Measurements from ENCODE around the gene IREB2. TPM values are rescaled to one million over a fixed set of nuclear protein-coding genes. Genes with fewer than 3 reads are reported as not detected.

IREB2 gene
- total RNA-seq, 2 donors from 2014 or later, result 16.5 to 35.6 TPM

DNA sequence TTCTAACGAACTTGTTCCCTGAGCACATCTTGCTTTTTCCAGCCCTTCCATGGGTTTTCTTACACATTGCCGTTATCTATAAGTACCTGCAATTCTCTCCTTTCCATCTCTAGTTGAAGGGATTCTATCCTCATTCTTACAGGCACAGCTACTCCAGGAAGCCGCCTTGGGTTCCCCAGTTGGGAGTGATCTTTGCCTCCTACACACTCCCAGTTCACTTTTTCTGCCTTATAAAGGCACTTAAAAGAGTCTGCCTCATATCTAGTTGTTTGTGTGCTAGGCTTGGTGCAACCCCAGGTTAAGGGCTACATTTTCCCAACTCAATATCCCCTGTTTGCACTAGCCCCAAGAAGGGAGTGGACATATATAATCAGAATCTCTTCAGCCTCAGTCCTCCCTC lies 44.0 kb upstream of the IREB2 start:
- no peak for ATAC-seq (ENCODE audit: insufficient number of reproducible peaks, low FRiP score, low read depth)
- H3K9me3 ChIP-seq, result no peaks in the 10 kb centered on the region
- no peak for DNase-seq (ENCODE audit: low spot score)
- TF ChIP-seq, protein P1, sequence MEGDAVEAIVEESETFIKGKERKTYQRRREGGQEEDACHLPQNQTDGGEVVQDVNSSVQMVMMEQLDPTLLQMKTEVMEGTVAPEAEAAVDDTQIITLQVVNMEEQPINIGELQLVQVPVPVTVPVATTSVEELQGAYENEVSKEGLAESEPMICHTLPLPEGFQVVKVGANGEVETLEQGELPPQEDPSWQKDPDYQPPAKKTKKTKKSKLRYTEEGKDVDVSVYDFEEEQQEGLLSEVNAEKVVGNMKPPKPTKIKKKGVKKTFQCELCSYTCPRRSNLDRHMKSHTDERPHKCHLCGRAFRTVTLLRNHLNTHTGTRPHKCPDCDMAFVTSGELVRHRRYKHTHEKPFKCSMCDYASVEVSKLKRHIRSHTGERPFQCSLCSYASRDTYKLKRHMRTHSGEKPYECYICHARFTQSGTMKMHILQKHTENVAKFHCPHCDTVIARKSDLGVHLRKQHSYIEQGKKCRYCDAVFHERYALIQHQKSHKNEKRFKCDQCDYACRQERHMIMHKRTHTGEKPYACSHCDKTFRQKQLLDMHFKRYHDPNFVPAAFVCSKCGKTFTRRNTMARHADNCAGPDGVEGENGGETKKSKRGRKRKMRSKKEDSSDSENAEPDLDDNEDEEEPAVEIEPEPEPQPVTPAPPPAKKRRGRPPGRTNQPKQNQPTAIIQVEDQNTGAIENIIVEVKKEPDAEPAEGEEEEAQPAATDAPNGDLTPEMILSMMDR (IDR thresholded peaks at IDR 0.05), result no peak
- H3K4me1 ChIP-seq (ENCODE audit: control insufficient read depth in 1 of 2, low read depth in 2 of 2), result no peaks in the 10 kb centered on the region
- no peak overlapping the region for H3K27ac ChIP-seq
- no peaks in the 10 kb centered on the region for H3K27me3 ChIP-seq (replicated peaks; ENCODE audit: insufficient read depth)
- H3K4me3 ChIP-seq, result no peak overlapping the region
- no peaks in the 10 kb centered on the region for H3K36me3 ChIP-seq

DNA sequence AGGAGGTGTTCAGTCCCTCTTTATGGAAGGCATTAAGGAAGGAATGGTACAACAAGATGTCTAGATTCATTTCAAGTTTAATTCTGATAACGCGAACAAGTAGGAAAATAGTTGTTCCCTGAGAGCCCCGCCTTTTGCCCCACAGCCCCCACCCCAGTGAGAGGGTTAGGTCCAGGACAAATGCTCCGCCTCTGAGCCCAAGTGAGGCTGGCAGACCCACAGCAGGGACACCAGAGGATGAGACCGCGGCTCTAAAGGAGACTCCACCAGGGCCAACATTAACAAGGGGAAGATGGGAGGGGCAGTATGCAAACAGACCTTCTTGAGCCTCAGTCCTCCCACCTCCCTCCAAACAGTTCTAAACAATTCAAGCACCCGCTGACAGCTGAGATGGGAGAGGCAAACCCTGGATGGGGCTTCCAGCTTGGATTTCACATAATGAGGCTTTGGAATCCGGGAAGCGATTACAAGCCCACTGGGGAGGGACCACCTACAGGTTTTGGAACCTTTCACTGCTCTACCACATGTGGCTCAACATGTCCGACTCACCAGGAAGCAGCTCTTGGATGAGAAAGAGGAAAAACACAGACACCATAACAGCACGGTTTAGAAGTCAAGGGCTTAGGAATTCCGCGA lies 42.9 kb upstream of the IREB2 start:
- no peaks in the 10 kb centered on the region for H3K36me3 ChIP-seq
- no peak overlapping the region for H3K4me3 ChIP-seq
- H3K27me3 ChIP-seq (replicated peaks; ENCODE audit: insufficient read depth), result no peaks in the 10 kb centered on the region
- no peak for ATAC-seq (ENCODE audit: insufficient number of reproducible peaks, low FRiP score, low read depth)
- TF ChIP-seq, protein P1 (IDR thresholded peaks at IDR 0.05), result no peak
- no peaks in the 10 kb centered on the region for H3K4me1 ChIP-seq (ENCODE audit: control insufficient read depth in 1 of 2, low read depth in 2 of 2)
- no peak for DNase-seq (ENCODE audit: low spot score)
- H3K9me3 ChIP-seq, result no peaks in the 10 kb centered on the region
- no peak overlapping the region for H3K27ac ChIP-seq

DNA sequence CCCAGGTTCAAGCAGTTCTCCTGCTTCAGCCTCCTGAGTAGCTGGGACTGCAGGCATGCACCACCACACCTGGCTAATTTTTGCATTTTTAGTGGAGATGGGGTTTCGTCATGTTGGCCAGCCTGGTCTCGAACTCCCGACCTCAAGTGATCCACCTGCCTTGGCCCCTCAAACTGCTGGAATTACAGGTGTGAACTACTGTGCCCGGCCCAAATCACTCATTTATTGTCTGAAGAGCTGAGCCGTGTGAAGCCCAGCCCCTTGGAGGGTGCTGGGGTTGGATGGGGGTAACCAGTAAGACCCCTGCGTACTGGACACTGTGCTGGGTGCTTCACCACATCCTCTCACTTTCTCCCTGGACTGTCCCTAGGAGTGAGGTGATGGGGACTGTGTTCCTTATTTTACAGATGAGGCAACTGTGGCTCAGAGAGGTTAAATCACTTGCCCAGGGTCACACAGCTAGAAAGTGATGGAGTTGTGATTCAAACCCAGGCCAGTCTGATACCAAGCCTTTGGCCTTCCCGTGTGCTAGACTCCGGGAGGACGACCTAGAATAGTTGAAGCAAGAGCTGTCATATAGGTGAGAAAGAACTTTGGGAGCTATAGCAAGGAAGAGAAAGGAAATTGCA lies 41.7 kb upstream of the IREB2 start:
- Histone ChIP-seq H3K4me3 (no peak overlapping the region), H3K27ac (no peak overlapping the region), H3K4me1 (ENCODE audit: control insufficient read depth in 1 of 2, low read depth in 2 of 2) (no peaks in the 10 kb centered on the region), H3K27me3 (replicated peaks; ENCODE audit: insufficient read depth) (no peaks in the 10 kb centered on the region), H3K9me3 (no peaks in the 10 kb centered on the region), H3K36me3 (no peaks in the 10 kb centered on the region)
- TF ChIP-seq, protein P1 (IDR thresholded peaks at IDR 0.05), result no peak
- ATAC-seq (ENCODE audit: insufficient number of reproducible peaks, low FRiP score, low read depth) (no peak), DNase-seq (ENCODE audit: low spot score) (no peak)

DNA sequence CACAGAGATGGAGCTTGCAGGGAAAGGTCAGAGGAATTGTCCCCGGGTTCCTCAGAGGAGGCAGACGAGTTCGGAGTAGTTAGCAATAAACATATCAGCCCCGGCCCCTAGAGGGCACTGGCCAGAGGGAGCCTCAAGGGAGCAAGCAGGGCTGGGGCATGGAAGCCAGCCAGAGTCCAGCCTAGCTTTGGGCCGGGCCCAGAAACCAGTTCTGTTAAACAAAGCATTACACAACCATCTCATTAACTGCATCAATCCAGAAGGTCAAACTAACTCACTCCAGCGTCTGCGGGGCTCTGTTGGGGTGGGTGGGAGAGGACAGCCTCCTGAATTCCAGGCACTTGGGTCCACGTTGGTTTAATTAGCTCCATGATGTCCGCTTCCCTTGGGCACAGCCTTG lies 41.0 kb upstream of the IREB2 start:
- Histone ChIP-seq H3K27ac (no peak overlapping the region), H3K4me3 (no peak overlapping the region), H3K4me1 (ENCODE audit: control insufficient read depth in 1 of 2, low read depth in 2 of 2) (no peaks in the 10 kb centered on the region), H3K27me3 (replicated peaks; ENCODE audit: insufficient read depth) (no peaks in the 10 kb centered on the region), H3K9me3 (no peaks in the 10 kb centered on the region), H3K36me3 (no peaks in the 10 kb centered on the region)
- TF ChIP-seq, protein P1 (IDR thresholded peaks at IDR 0.05), result no peak
- ATAC-seq (ENCODE audit: insufficient number of reproducible peaks, low FRiP score, low read depth), result no peak
- DNase-seq (ENCODE audit: low spot score), result no peak

DNA sequence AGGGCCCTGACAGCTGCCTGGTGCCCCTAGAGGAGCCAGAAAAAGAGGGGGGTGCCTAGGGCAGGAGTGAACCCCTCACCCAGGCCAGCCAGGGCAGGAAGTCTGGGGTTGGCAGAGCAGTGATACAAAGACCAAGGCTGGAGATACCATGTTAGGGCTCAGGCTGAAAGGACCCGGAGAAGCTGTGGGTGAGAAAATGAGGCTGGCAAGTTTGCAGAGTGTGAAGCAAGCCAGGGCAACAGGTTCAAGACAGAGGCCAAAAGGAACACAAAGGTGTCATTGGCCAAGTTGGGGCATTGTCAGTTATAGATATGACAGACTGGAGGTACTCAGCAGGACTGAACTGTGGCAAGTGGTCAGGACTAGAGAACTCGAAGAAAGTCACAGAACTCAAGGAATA lies 40.6 kb upstream of the IREB2 start:
- no peak for DNase-seq (ENCODE audit: low spot score)
- Histone ChIP-seq H3K4me1 (ENCODE audit: control insufficient read depth in 1 of 2, low read depth in 2 of 2) (no peaks in the 10 kb centered on the region), H3K27ac (no peak overlapping the region), H3K36me3 (no peaks in the 10 kb centered on the region), H3K9me3 (no peaks in the 10 kb centered on the region), H3K4me3 (no peak overlapping the region), H3K27me3 (replicated peaks; ENCODE audit: insufficient read depth) (no peaks in the 10 kb centered on the region)
- TF ChIP-seq, protein P1 (IDR thresholded peaks at IDR 0.05), result no peak
- no peak for ATAC-seq (ENCODE audit: insufficient number of reproducible peaks, low FRiP score, low read depth)

Measured in thoracic aorta (tissue), 2 donors.